Measurements from ENCODE around the gene PAQR4.

DNA sequence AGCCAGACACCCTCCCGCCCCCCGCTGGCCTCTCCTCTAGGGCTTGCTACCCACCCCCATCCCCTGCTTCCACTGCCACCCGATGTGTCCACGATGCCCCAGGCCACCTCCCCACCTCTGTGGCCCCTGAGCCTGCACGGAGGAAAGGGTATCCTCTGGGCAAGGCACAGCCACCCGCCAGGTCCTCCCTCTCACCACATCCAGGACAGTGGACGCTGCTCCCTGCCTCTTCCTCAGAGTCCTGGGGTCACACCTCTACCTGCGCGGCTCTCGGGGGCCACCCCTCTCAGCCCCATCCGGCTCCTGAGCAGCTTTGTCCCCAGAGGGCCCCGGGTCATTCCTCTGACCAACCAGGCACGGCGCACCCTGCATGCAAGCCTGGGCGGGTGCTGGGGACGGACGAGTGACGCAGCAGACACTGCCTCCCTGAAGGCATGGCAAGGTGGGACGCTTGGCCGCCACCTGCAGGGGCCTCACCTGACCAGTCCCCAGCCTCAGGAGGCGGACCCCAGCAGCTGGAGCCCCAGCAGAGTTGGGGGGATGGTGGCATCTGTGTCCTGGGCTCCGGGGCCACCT is 32.6 kb upstream of the PAQR4 start:
- TF ChIP-seq, protein P1, sequence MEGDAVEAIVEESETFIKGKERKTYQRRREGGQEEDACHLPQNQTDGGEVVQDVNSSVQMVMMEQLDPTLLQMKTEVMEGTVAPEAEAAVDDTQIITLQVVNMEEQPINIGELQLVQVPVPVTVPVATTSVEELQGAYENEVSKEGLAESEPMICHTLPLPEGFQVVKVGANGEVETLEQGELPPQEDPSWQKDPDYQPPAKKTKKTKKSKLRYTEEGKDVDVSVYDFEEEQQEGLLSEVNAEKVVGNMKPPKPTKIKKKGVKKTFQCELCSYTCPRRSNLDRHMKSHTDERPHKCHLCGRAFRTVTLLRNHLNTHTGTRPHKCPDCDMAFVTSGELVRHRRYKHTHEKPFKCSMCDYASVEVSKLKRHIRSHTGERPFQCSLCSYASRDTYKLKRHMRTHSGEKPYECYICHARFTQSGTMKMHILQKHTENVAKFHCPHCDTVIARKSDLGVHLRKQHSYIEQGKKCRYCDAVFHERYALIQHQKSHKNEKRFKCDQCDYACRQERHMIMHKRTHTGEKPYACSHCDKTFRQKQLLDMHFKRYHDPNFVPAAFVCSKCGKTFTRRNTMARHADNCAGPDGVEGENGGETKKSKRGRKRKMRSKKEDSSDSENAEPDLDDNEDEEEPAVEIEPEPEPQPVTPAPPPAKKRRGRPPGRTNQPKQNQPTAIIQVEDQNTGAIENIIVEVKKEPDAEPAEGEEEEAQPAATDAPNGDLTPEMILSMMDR (IDR thresholded peaks at IDR 0.05; ENCODE audit: low read length), result no peak
- TF ChIP-seq EZH2 (optimal IDR thresholded peaks at IDR 0.05; ENCODE audit: low read depth, low read length) (no peak), EZH2phosphoT487 (IDR thresholded peaks at IDR 0.05; ENCODE audit: low read length) (no peak)
